GM18519 (cell line): ENCODE measurements around the gene TIPARP.

Experiments used
- ATAC-seq: cut with Tn5 transposase; IDR thresholded peaks from one replicate; pipeline ENCODE4 v1.9.1; 2021; ENCODE audit warnings: mild to moderate bottlenecking, moderate library complexity; ENCODE audit not compliant: unreplicated experiment, low FRiP score

TIPARP gene, protein sequence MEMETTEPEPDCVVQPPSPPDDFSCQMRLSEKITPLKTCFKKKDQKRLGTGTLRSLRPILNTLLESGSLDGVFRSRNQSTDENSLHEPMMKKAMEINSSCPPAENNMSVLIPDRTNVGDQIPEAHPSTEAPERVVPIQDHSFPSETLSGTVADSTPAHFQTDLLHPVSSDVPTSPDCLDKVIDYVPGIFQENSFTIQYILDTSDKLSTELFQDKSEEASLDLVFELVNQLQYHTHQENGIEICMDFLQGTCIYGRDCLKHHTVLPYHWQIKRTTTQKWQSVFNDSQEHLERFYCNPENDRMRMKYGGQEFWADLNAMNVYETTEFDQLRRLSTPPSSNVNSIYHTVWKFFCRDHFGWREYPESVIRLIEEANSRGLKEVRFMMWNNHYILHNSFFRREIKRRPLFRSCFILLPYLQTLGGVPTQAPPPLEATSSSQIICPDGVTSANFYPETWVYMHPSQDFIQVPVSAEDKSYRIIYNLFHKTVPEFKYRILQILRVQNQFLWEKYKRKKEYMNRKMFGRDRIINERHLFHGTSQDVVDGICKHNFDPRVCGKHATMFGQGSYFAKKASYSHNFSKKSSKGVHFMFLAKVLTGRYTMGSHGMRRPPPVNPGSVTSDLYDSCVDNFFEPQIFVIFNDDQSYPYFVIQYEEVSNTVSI

DNA sequence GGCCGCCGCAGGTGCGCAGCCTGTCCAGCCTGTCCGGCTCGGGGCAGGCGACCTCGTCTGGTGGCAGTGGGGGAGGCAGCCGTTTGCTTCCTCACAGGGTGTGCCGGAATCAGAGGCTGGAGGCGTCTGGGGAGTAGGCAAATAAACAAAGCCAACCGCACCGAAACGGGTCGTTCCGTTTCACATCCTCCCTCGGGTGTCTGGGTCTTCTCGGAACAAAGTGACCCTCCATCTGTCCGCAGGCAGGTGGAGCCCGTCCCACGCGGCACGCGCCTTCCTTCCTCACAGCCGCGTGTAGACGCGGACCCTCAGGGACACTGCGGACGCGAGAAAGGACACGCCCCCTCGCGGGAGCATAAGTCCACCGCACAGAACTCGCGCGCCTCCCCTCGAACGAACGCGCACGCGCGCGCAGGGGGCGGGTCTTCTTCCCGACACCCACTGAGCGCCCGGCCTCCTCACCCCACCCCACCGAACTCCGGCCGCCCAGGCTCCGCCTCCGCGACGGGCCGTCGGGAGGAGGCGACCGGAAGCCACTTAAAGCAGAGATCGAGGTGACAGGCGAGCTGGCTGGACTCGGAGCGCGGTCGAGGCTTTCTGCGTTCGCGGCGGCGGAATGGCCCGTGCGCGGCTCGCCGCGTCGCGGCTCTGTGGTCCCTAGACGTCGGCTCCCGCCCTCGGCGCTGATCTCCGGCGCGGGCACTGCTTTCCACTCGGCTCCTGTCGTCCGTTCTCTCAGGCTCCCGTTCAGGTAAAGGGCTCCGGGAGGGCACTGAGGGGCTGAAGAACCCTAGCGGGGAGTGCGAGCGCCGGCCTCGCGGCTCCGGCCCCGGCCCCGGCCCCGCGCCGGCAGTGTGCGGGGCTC is at the start of gene TIPARP:
Gene TIPARP (plus strand): TSS at position 545 of the 865 bp plus-strand sequence. CDS start 3,108 bp downstream, outside the sequence.
- peak; percentile 80 for ATAC-seq

DNA sequence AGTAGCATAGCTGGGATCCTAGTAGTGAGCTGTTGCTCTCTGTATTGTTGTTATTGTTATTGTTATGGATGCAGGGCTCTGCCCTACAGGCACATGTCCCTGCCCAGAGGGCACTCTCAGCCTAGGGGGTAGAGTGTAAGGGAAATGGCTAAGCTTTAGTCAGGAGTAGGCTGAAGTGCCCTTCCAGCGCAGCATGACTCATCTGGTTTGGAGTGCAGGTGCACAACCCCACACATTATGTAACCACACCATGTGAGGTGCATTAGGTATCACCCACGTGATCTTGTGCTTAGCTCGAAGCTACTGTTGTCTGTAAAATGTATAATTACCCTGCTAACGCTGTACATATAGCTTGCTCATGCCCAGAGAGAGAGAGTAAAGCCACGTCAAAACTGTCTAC is 48.3 kb upstream of the TIPARP start:
- no peak for ATAC-seq

DNA sequence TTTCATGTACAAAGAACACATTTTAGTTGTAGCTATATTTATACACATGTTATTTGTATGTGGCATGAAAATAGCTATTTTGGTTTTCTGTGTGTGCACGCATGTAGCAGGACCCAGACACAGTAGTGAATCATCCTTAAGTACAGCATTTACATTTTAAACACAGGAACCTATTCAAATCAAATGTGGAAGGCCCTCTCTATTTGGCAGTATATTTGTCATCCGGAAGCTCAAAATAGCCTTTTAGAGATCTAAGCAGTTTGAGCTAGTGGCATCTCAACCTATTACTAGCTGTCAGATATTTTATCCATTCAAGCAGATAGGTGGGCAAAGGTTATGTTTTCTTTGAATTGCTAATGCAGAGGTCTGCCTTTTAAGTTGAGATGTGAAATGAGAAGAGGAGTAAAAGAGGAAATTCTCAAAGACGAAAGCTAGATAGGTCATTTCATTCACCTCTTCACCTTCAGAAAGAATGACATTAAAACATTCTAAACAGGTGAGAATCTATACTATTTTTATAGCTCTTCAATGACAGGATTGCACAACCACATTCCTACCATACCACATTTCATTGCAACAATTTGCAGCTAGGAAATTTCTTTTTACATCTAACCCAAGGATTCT is 46.3 kb upstream of the TIPARP start:
- no peak for ATAC-seq

DNA sequence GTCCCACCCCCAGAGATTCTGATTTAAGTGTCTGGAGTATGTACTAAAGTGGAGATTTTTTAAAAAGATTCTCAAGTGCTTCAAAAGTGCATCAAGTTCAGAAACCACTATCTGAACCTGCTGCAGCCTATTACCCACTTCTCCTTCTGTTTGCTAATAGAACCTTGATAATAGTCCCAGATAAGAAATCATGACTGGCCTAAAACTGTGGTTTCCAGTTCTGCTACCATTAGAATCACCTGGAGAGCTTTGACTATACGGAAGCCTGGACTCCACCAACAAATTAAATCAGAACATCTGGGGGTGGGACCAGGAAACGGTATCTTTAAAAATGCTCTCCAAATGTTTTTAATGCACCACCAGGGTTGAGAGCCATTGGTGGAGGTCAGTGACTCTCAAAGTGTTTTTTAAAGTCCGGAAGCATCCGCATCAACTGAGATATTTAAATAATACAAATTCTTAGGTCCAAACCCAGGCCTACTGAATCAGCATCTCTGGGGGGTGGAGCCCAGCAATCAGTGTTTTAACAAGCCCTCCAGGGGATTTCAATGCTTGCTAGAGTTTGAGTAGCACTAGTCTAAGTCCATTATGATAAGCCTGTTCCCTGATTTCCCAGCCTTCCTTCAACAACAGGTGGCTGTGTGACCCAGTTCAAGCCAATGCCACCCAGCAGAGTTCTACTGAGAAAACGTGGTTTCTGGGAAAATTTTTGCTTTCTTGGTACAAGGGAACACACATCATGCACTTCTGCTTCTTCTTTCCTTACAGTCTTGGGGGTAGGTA is 45.4 kb upstream of the TIPARP start:
- ATAC-seq: no peak

DNA sequence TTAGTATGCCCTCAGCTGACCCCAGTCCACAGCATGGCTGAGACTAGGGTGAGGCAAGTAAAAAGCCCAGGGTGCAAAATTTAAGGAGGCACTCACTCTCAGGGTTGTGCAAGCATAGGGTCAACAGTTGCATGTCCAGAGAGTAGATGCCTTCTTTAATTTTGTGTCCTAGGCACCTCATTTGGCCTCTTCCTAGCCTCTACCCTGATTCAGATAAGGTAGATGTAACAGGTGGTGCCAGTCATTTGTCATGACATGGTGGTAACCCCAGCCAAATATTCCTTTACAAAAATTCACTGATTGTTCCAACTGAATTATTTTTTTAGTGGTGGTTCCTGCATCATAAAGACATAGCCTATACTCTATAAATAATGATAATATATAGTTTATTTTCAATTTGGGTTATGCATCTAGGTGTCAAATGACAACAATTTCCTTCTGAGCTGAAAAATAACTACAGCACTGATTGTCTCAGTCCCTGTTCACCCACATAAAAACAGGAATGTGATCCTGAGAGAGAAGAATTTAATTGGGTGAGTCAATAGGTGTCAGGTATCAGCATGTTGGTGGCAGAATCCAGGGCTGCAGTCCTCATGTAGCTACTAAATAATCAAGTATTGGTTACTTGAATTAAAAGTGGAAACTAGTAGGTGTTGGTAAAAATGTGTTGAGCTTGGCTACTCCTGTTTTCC is 44.2 kb upstream of the TIPARP start:
- no peak for ATAC-seq

DNA sequence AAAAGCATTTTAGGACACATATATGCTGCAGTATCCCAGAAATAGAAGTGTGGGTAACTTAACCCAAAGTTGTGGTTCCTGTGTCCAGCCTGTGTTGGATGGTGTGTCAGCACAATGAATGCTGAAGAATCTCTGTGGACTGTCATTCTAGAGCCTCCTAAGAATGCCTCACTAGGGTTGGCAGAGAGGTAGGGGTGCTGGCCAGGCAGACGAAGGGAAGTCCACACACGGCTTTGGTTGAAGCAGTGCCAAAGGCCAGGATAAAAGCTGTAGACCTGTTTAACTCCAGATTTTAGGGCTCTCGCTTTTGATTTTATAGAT is 43.7 kb upstream of the TIPARP start:
- no peak for ATAC-seq

DNA sequence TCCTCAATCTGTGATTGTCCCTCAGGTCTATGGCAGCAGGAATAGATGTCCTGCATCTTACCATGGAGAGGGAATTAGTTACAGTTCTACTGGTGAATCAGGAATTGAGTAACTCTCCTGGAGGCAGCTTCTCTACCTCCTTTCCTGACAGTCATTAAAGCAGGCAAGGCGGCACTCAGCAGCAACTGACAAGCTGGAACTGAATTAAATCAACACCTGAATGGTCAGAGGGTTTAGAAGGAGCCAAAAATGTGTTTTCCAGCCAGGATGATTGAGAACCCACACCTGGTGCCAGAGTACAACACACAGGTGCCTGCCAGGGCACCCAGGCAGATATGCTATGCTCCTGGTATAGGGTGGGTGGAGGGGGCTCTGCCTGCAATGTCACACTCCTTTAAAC is 43.1 kb upstream of the TIPARP start:
- no peak for ATAC-seq

DNA sequence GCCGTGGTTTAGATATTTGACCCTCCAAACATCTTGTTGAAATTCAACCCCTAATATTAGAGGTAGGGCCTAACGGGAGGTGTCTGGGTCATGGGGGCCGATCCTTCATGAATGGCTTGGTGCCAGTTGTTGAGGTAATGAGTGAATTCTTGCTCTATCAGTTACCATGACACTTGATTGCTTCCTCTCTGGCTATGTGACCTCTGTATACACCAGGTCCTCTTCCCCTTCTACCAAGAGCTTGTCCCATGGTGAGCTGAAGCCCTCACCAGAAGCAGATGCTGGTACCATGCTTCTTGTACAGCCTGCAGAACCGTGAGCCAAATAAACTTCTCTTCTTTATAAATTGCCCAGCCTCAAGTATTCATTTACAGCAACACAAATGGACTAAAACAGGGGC is 41.8 kb upstream of the TIPARP start:
- no peak for ATAC-seq

DNA sequence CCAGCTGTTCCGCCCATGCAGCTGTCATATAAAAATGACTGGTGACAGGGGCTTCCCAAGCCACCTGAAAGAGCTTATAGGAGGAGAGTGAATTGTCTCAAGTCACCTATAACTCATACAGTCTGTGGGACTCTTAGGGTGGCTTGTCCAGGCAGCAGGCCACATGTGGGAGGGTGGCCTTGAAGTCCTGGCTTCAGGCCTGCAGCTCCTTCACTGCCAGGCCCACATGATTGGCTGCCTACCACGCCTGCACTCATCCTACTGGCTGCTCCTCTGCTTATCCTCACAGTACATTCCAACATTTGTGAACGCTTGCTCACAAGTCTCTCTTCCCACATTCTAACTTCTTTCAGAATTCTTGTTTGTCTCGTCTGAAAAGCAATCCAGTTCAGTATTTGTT is 41.1 kb upstream of the TIPARP start:
- no peak for ATAC-seq

DNA sequence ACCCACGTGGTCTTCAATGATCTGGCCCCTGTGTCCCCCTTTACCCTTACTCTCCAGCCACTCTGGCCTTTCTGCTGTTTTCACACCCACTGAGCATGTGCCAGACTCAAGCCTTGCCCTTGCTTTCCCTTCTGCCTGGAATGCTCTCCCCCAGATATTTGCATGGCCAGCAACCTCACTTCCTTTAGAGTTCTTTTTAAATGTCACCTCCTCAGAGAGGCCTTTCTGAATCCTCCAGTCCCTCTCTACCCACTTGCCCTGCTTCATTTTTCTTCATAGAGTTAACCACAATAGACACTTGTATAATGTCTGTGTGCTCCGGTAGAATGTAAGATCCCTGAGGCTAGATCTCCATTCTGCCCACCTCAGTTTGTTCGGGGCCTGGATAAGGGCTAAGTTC is 39.4 kb upstream of the TIPARP start:
- no peak for ATAC-seq

DNA sequence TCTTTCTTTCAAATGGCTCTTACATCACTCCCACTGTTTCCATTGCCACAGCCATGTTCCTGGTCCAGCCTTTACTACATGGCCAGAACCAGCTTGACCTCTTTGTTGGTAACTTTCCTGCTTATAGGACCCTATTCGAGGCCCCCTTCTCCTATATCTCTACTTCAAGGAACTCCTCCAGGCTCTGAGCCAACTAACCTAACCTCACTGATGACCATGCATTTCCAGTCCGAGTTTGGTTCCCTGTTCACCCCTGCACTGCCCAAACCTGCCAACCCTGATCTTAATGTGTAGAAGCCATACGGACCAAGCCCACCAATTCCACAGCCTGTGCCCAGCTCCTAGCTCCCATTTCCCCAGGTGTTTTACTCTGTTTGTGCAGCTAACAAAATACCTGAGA is 38.4 kb upstream of the TIPARP start:
- ATAC-seq: no peak

DNA sequence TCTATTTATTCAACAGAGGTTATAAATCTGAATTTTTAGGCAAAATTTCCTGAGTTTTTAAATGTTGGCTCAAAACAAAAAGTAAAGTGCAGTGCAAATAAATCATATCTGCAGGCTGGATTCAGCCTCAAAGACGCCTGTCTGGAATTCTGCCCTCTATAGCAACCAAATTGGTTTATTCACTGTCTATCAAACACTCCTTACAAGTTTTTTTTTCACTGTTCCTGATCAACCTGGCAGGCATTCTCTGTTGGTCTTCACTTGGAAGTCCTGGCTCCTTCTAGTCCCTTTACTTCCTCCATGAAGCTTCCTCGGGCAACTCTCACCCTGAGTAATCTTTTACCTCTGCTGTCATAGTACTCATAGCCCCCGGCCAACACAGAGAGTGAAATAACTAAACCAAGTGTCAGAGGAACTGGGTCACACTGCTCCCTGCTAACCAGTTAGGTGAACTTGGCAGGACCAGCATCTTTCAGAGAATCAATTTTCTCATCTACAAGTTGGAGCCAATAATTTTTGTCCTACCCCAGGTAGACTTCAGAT is 36.8 kb upstream of the TIPARP start:
- ATAC-seq: no peak

DNA sequence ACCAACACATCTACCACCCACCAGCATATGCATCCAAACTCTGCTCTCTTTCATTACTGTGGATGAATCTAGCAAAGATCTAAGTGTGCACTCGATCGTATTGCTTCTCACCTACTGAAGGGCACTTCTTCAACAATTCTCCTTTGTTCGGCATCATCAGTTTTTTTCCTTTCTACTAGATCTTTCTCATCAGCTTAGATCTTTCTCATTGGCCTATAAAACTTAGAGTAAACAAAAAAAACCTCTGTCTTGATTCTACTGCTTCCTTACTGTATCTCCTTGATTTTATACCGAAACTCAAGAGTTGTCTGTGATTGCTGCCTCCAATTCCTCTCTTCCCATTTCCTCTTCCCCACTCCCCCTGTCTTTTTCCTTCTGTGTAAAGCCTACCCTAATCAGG is 36.1 kb upstream of the TIPARP start:
- no peak for ATAC-seq

DNA sequence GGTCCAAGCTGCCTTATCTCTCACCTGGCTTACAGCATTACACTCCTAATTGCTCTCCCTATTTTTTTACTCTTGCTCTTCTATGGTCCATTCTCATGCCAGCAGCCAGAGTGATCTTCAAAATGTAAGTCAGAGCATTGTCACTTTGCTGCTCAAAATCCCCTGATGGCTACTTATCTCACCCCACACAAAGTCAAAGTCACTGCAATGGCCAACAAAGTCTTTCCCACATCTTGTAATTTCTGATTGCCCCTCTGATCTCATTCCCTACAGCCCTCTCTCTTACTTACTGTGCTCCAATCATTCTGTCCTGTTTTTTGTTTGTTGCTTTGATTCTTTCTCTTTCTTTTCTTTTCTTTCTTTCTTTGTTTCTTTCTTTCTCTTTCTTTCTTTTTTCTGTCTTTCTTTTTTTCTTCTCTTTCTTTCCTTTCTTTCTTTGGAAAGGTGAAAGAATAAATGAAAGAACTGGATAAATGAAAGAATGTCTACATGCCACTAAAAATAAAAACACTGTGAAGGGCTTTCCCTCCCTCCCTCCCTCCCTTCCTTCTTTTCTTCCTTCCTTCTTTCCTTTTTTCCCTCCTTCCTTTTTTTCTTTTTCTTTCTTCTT is 34.9 kb upstream of the TIPARP start:
- no peak for ATAC-seq

DNA sequence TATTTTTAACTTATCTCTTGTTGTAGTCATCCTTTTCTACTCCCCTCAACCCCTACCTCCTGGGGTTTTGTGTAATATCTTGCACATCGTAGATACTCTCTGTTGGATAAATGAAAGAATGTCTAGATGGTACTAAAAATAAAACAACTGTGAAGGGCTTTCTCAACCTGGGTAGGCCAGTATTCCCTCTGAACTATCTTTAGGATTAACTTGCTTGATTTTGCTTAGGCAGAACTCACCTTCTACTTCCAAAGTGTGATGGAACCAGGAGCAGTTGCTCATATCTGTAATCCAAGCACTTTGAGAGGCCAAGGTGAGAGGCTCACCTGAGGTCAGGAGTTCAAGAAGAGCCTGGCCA is 32.8 kb upstream of the TIPARP start:
- ATAC-seq: no peak

DNA sequence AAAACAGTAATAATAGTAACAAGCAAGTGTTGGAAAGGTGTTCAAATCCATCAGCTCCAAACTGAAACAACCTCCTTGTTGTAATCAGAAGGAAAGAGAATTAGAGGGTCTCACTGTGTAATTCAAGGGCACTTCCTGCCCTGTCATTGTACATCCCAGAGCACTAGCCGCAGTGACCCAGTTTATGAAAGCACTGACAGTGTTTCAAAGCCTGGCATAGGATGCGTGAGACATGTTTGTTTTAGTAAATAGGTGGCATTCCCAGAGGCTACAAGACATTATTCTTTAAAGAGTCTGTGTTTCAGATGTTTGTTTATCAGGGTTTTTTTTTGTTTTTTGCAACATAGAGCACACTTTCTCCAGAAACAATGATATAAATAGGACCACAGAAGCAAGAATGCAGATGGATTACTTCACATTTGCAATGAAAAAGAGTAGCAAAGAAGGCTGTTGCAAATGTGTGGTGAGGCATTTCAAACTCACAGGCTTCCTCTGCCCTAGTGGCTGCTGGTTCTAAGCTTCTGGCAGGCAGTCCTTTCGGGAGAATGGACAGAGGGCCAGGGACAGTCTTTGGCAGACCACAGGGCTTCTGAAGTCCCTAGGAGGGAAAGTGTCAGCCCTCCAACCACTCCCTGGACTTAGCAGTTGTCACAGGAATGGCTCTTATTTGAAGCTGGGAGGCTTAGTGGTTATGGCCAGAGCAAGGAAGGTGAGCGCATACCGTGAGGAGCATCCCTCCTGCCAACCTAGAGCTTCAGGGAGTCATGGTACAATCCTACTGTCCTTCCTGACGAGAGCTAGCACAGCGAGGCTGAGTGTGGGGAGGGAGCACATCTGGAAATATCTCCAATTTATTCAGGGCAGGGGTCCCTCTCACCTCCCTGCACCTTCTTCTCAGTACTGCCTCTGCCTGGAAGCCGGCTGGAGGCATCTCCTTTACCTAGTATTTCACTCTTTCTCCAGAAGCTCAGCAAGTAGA is 31.4 kb upstream of the TIPARP start:
- no peak for ATAC-seq

DNA sequence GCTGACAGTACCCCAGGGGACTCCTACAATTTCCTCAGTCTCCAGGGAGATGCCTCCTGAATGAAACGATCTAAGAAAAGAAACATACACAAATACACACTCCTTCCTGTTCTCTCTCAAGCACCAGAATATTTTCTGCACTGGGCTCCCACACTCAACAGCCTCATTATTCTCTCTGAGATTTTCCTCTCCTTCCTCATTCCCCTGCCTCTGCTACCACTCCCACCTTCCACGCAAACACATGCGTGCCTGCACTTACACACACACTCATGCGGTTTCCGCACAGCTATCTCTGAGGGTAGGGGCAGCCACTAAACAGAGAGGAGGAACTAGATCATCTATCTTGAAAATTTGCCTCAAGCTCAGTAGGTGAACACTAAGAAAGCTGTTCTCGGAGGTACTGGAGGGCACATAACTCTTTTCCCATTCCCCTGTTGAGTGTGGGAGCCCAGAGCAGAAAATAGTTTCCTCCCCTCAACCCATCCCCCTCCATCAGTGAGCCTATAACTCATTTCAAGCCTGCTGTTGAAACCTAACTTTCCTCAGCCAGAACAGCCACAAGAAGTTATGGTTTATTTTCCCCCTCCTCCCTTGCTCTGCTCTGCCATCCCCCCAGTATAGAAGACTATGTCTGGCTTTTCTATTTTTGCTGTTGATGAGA is 30.5 kb upstream of the TIPARP start:
- ATAC-seq: peak; percentile 83
